Tibial nerve (tissue), 4 donors: Measurements from ENCODE around the gene LZTR1. TPM values are rescaled to one million over a fixed set of nuclear protein-coding genes. Genes with fewer than 3 reads are reported as not detected.

Experiments used
- DNase-seq, 2 donors: peaks; one replicate each; pipeline ENCODE4 v3.0.0-alpha.2; 2019; ENCODE audit warnings: low spot score in 2 of 2
- H3K27ac ChIP-seq, 4 donors: fragments of 200-600 bp; sonication (generic) in 3 of 4; one replicate each; pipeline ENCODE4 v1.5.1; 2017 to 2019; ENCODE audit warnings: mild to moderate bottlenecking in 1 of 4
- H3K27me3 ChIP-seq, 2 donors: fragments of 200-600 bp; sonication (generic) in 1 of 2; one replicate each; pipeline versions ENCODE4 v1.5.1 to v1.6.0; 2017 to 2019
- H3K36me3 ChIP-seq, 3 donors: fragments of 200-600 bp; sonication (generic); one replicate each; pipeline ENCODE4 v1.5.1; 2018 to 2019
- H3K4me1 ChIP-seq, 4 donors: fragments of 200-600 bp; sonication (generic) in 3 of 4; one replicate each; pipeline ENCODE4 v1.5.1; 2017 to 2019
- H3K4me3 ChIP-seq, 4 donors: fragments of 200-600 bp; sonication (generic) in 3 of 4; one replicate each; pipeline ENCODE4 v1.5.1; 2017 to 2019; ENCODE audit warnings: mild to moderate bottlenecking in 1 of 4, moderate library complexity in 1 of 4
- H3K9me3 ChIP-seq, 4 donors: fragments of 200-600 bp; sonication (generic) in 3 of 4; one replicate each; pipeline ENCODE4 v1.5.1; 2017 to 2019
- CTCF ChIP-seq, 5 experiments: fragments of 200-600 bp in 3 of 5; fragments of 450-650 bp in 2 of 5; sonication (generic) in 3 of 5; IDR thresholded peaks; one replicate each; pipeline ENCODE4 v1.5.1; 2016 to 2019; ENCODE audit warnings: antibody characterized with exemption in 5 of 5, mild to moderate bottlenecking in 3 of 5, moderate library complexity in 2 of 5
- EP300 ChIP-seq, 2 donors: sonication (generic); formaldehyde crosslinking; IDR thresholded peaks; one replicate each; pipeline ENCODE4 v1.6.1; 2017; ENCODE audit warnings: antibody characterized with exemption in 2 of 2, mild to moderate bottlenecking in 1 of 2
- POLR2A ChIP-seq, 2 donors: fragments of 450-650 bp; IDR thresholded peaks; one replicate each; pipeline ENCODE4 v1.6.1; 2017; ENCODE audit warnings: antibody characterized with exemption in 2 of 2, mild to moderate bottlenecking in 2 of 2, moderate library complexity in 2 of 2
- WGBS, 2 donors: methylation state at CpG; one replicate each; pipeline ENCODE4 v1.1.5; 2018; 5-methylcytosine and 5-hydroxymethylcytosine counted together
- total RNA-seq, 4 donors: library from RNA; depleted of rRNA; stranded (reverse); fragments of >200 nt; gene quantifications; one replicate each; pipeline ENCODE4 v1.1.0, GENCODE V29; 2016

LZTR1 gene
- total RNA-seq, 4 donors from 2014 or later = 59.8 to 127 (median 66.5) TPM

- Histone ChIP-seq H3K9me3 (no peaks in the 10 kb centered on the region), H3K4me3 (no peak overlapping the region), H3K27ac (no peak overlapping the region), H3K4me1 (peaks cover 0 to 20% (median 18%) of the 10 kb centered on the region in 4 donors), H3K27me3 (no peaks in the 10 kb centered on the region), H3K36me3 (no peaks in the 10 kb centered on the region)
- TF ChIP-seq POLR2A (IDR thresholded peaks at IDR 0.05) (no peak), EP300 (IDR thresholded peaks at IDR 0.05) (no peak), CTCF (IDR thresholded peaks at IDR 0.05) (no peak)
- DNase-seq = no peak
- 92 to 93% methylated on average over 3 of the region's 3 CpGs for whole genome bisulfite sequencing, 2 donors
These were observed 28.5 kb downstream of the LZTR1 start for GRCh38 chr22:21010426-21011113.

- Histone ChIP-seq H3K27ac (no peak overlapping the region), H3K4me3 (no peak overlapping the region), H3K27me3 (no peaks in the 10 kb centered on the region), H3K9me3 (no peaks in the 10 kb centered on the region), H3K36me3 (no peaks in the 10 kb centered on the region), H3K4me1 (peaks cover 0 to 26% (median 21%) of the 10 kb centered on the region in 4 donors)
- WGBS, 2 donors = 78 to 84% methylated on average over 13 to 14 of the region's 14 CpGs
- no peak for TF ChIP-seq POLR2A (IDR thresholded peaks at IDR 0.05)
- TF ChIP-seq CTCF (IDR thresholded peaks at IDR 0.05) = no peak
- TF ChIP-seq EP300 (IDR thresholded peaks at IDR 0.05) = no peak
- no peak for DNase-seq
These were observed 30.6 kb downstream of the LZTR1 start for GRCh38 chr22:21012446-21013407.

- peaks cover 0 to 26% (median 21%) of the 10 kb centered on the region in 4 donors for H3K4me1 ChIP-seq
- DNase-seq = no peak
- H3K36me3 ChIP-seq = no peaks in the 10 kb centered on the region
- H3K27me3 ChIP-seq = no peaks in the 10 kb centered on the region
- TF ChIP-seq EP300 (IDR thresholded peaks at IDR 0.05) (no peak), POLR2A (IDR thresholded peaks at IDR 0.05) (no peak), CTCF (IDR thresholded peaks at IDR 0.05) (no peak)
- no peaks in the 10 kb centered on the region for H3K9me3 ChIP-seq
- peak overlapping the region; percentile 41 to 86 (median 78) for H3K27ac ChIP-seq
- WGBS, 2 donors = 5 to 11% methylated on average over 18 to 24 of the region's 24 CpGs
- peak overlapping the region; percentile 27 to 63 (median 49) for H3K4me3 ChIP-seq
These were observed 31.6 kb downstream of the LZTR1 start for GRCh38 chr22:21013657-21014201.

- Histone ChIP-seq H3K27me3 (no peaks in the 10 kb centered on the region), H3K27ac (peak overlapping the region; percentile 41 to 86 (median 78)), H3K9me3 (no peaks in the 10 kb centered on the region), H3K36me3 (no peaks in the 10 kb centered on the region), H3K4me1 (peaks cover 0 to 26% (median 21%) of the 10 kb centered on the region in 4 donors), H3K4me3 (peak overlapping the region; percentile 27 to 63 (median 49))
- TF ChIP-seq CTCF (IDR thresholded peaks at IDR 0.05) (no peak), POLR2A (IDR thresholded peaks at IDR 0.05) (no peak), EP300 (IDR thresholded peaks at IDR 0.05) (no peak)
- peak; percentile 54 to 57 for DNase-seq
- 1% methylated on average over 35 to 38 of the region's 40 CpGs for WGBS, 2 donors
These were observed 32.2 kb downstream of the LZTR1 start for GRCh38 chr22:21014202-21014725.
